SU-DHL-6 (cell line): ENCODE measurements around the gene RPS6KB2.
"Not testable (repeated sequence)": the region's sequence is repeated elsewhere in the genome, so short reads cannot be mapped to it uniquely, and the experiment has no call there.

Experiments
- CTCF ChIP-seq: fragments of 200-600 bp; sonication (generic); IDR thresholded peaks from one replicate; pipeline ENCODE4 v1.5.1; 2017; ENCODE audit warnings: antibody characterized with exemption, mild to moderate bottlenecking, low read length, moderate library complexity; ENCODE audit not compliant: insufficient read depth, poor library complexity, severe bottlenecking
- EZH2phosphoT487 ChIP-seq: fragments of 200-600 bp; sonication (generic), shearing (Covaris generic); conservative IDR thresholded peaks from 2 replicates; pipeline ENCODE4 v1.6.1; 2018; ENCODE audit warnings: mild to moderate bottlenecking, antibody characterized with exemption, low read length, moderate library complexity, mixed read lengths

DNA sequence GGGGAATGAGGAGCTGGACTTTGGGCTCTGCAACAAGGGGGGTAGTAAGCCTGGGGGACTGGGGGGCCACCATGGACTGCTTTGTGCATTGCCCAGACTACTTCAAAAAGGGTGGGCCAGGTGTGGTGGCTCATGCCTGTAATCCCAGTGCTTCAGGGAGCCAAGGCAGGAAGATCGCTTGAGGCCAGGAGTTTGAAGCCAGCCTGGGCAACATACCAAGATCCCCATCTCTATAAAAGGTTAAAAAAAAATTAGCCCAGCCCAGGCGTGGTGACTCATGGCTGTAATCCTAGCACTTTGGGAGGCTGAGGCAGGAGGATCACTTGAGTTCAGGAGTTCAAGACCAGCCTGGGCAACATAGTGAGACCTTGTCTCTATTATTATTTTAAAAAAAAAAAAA, 37.2 kb downstream of the RPS6KB2 start:
- not testable (repeated sequence) for TF ChIP-seq CTCF, EZH2phosphoT487
